Upper lobe of left lung (tissue), 4 donors: ENCODE data around the gene STX11.
A peak's percentile ranks its signal among the peaks of the same experiment; 100 is the strongest.

Source experiments
- CTCF ChIP-seq, 6 experiments: fragments of 450-650 bp in 4 of 6; fragments of 200-600 bp in 2 of 6; sonication (generic) in 2 of 6; IDR thresholded peaks; one replicate each; pipeline ENCODE4 v1.5.1; 2016 to 2019; ENCODE audit warnings: antibody characterized with exemption in 6 of 6
- EP300 ChIP-seq, 4 donors: sonication (generic); formaldehyde crosslinking; IDR thresholded peaks; one replicate each; pipeline ENCODE4 v1.5.1; 2017; ENCODE audit warnings: antibody characterized with exemption in 4 of 4, control low read depth in 2 of 4
- POLR2A ChIP-seq, 4 donors: fragments of 450-650 bp; IDR thresholded peaks; one replicate each; pipeline ENCODE4 v1.5.1; 2016 to 2017; ENCODE audit warnings: antibody characterized with exemption in 4 of 4, mild to moderate bottlenecking in 2 of 4
- POLR2AphosphoS5 ChIP-seq, 2 donors: sonication (generic); formaldehyde crosslinking; IDR thresholded peaks; one replicate each; pipeline ENCODE4 v1.5.1; 2017; ENCODE audit warnings: antibody characterized with exemption in 2 of 2

GRCh38 chr6:144190593-144190992, 40.3 kb downstream of the STX11 start:
- TF ChIP-seq CTCF (IDR thresholded peaks at IDR 0.05) (no peak), EP300 (IDR thresholded peaks at IDR 0.05) (peak in 1 of 4 donors; percentile 26), POLR2A (IDR thresholded peaks at IDR 0.05) (no peak), POLR2AphosphoS5 (IDR thresholded peaks at IDR 0.05) (peak; percentile 11 to 75)
